WTC11 (cell line): ENCODE data around the gene RFK. TPM values are rescaled to one million over a fixed set of nuclear protein-coding genes. Genes with fewer than 3 reads are reported as not detected.

Experiments used
- EMX1 ChIP-seq: fragments of 250-450 bp; sonication (Bioruptor Pico); IDR thresholded peaks from 2 replicates; pipeline ENCODE4 v1.8.0; 2021; ENCODE audit warnings: mild to moderate bottlenecking
- ESRRA ChIP-seq: sonication (generic); formaldehyde crosslinking; IDR thresholded peaks from 2 replicates; pipeline ENCODE4 v1.8.1; 2022; ENCODE audit warnings: mild to moderate bottlenecking, missing genetic modification reagents, borderline replicate concordance
- HMGXB4 ChIP-seq: sonication (generic); formaldehyde crosslinking; IDR thresholded peaks from 2 replicates; pipeline ENCODE4 v1.8.1; 2023; ENCODE audit warnings: mild to moderate bottlenecking, moderate library complexity, missing genetic modification reagents
- MYBL2 ChIP-seq: sonication (generic); formaldehyde crosslinking; IDR thresholded peaks from 2 replicates; pipeline ENCODE4 v1.8.1; 2023; ENCODE audit warnings: mild to moderate bottlenecking, moderate library complexity, missing genetic modification reagents
- NR3C1 ChIP-seq: sonication (generic); formaldehyde crosslinking; conservative IDR thresholded peaks from 2 replicates; pipeline ENCODE4 v1.8.1; 2023; ENCODE audit warnings: low read depth, mild to moderate bottlenecking, missing genetic modification reagents
- SOX15 ChIP-seq: fragments of 250-450 bp; sonication (Bioruptor Pico); IDR thresholded peaks from 2 replicates; pipeline ENCODE4 v1.9.0; 2021; ENCODE audit warnings: mild to moderate bottlenecking
- TEAD1 ChIP-seq: sonication (generic); formaldehyde crosslinking; IDR thresholded peaks from 2 replicates; pipeline ENCODE4 v1.8.0; 2022; ENCODE audit warnings: mild to moderate bottlenecking, missing genetic modification reagents
- TP53 ChIP-seq: sonication (generic); formaldehyde crosslinking; IDR thresholded peaks from 2 replicates; pipeline ENCODE4 v1.8.1; 2023; ENCODE audit warnings: mild to moderate bottlenecking, missing genetic modification reagents
- ZNF121 ChIP-seq: sonication (generic); formaldehyde crosslinking; IDR thresholded peaks from 2 replicates; pipeline ENCODE4 v1.8.0; 2023; ENCODE audit warnings: missing genetic modification reagents
- ZNF281 ChIP-seq: sonication (generic); formaldehyde crosslinking; IDR thresholded peaks from 2 replicates; pipeline ENCODE4 v1.8.0; 2023; ENCODE audit warnings: mild to moderate bottlenecking, missing genetic modification reagents
- ZNF396 ChIP-seq: fragments of 250-450 bp; sonication (Bioruptor Pico); IDR thresholded peaks from 2 replicates; pipeline ENCODE4 v1.8.0; 2021; ENCODE audit warnings: mild to moderate bottlenecking, moderate library complexity, borderline replicate concordance
- total RNA-seq: library from RNA; stranded (reverse); gene quantifications from 3 replicates; pipeline ENCODE4 v1.2.3, GENCODE V29; 2021
- TF ChIP-seq, protein P1 (sequence below): fragments of 250-450 bp; sonication (Bioruptor Pico); IDR thresholded peaks from 2 replicates; pipeline ENCODE4 v1.9.0; 2021; ENCODE audit warnings: mild to moderate bottlenecking, borderline replicate concordance
- TF ChIP-seq, protein P2 (sequence below): sonication (generic); formaldehyde crosslinking; IDR thresholded peaks from 2 replicates; pipeline ENCODE4 v1.8.0; 2023; ENCODE audit warnings: missing genetic modification reagents, mild to moderate bottlenecking, borderline replicate concordance
- TF ChIP-seq, protein P3 (sequence below): sonication (generic); formaldehyde crosslinking; IDR thresholded peaks from 2 replicates; pipeline ENCODE4 v1.8.0; 2022; ENCODE audit warnings: mild to moderate bottlenecking, missing genetic modification reagents
- TF ChIP-seq, protein P4 (sequence below): sonication (generic); formaldehyde crosslinking; IDR thresholded peaks from 2 replicates; pipeline ENCODE4 v1.8.0; 2022; ENCODE audit warnings: mild to moderate bottlenecking, missing genetic modification reagents
- TF ChIP-seq, protein P5 (sequence below): sonication (generic); formaldehyde crosslinking; IDR thresholded peaks from 2 replicates; pipeline ENCODE4 v1.8.0; 2022; ENCODE audit warnings: missing genetic modification reagents

The RFK gene
- total RNA-seq, 1 experiment from 2014 or later = 14.9 TPM

GRCh38 chr9:76394195-76394959, at the start of gene RFK (continued):
- TF ChIP-seq, protein P1, sequence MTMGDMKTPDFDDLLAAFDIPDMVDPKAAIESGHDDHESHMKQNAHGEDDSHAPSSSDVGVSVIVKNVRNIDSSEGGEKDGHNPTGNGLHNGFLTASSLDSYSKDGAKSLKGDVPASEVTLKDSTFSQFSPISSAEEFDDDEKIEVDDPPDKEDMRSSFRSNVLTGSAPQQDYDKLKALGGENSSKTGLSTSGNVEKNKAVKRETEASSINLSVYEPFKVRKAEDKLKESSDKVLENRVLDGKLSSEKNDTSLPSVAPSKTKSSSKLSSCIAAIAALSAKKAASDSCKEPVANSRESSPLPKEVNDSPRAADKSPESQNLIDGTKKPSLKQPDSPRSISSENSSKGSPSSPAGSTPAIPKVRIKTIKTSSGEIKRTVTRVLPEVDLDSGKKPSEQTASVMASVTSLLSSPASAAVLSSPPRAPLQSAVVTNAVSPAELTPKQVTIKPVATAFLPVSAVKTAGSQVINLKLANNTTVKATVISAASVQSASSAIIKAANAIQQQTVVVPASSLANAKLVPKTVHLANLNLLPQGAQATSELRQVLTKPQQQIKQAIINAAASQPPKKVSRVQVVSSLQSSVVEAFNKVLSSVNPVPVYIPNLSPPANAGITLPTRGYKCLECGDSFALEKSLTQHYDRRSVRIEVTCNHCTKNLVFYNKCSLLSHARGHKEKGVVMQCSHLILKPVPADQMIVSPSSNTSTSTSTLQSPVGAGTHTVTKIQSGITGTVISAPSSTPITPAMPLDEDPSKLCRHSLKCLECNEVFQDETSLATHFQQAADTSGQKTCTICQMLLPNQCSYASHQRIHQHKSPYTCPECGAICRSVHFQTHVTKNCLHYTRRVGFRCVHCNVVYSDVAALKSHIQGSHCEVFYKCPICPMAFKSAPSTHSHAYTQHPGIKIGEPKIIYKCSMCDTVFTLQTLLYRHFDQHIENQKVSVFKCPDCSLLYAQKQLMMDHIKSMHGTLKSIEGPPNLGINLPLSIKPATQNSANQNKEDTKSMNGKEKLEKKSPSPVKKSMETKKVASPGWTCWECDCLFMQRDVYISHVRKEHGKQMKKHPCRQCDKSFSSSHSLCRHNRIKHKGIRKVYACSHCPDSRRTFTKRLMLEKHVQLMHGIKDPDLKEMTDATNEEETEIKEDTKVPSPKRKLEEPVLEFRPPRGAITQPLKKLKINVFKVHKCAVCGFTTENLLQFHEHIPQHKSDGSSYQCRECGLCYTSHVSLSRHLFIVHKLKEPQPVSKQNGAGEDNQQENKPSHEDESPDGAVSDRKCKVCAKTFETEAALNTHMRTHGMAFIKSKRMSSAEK = no peak
- TF ChIP-seq, protein P2, sequence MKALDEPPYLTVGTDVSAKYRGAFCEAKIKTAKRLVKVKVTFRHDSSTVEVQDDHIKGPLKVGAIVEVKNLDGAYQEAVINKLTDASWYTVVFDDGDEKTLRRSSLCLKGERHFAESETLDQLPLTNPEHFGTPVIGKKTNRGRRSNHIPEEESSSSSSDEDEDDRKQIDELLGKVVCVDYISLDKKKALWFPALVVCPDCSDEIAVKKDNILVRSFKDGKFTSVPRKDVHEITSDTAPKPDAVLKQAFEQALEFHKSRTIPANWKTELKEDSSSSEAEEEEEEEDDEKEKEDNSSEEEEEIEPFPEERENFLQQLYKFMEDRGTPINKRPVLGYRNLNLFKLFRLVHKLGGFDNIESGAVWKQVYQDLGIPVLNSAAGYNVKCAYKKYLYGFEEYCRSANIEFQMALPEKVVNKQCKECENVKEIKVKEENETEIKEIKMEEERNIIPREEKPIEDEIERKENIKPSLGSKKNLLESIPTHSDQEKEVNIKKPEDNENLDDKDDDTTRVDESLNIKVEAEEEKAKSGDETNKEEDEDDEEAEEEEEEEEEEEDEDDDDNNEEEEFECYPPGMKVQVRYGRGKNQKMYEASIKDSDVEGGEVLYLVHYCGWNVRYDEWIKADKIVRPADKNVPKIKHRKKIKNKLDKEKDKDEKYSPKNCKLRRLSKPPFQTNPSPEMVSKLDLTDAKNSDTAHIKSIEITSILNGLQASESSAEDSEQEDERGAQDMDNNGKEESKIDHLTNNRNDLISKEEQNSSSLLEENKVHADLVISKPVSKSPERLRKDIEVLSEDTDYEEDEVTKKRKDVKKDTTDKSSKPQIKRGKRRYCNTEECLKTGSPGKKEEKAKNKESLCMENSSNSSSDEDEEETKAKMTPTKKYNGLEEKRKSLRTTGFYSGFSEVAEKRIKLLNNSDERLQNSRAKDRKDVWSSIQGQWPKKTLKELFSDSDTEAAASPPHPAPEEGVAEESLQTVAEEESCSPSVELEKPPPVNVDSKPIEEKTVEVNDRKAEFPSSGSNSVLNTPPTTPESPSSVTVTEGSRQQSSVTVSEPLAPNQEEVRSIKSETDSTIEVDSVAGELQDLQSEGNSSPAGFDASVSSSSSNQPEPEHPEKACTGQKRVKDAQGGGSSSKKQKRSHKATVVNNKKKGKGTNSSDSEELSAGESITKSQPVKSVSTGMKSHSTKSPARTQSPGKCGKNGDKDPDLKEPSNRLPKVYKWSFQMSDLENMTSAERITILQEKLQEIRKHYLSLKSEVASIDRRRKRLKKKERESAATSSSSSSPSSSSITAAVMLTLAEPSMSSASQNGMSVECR = peak; percentile 92
- TF ChIP-seq TEAD1 = peak; percentile 62
- no peak for TF ChIP-seq ZNF121
- peak; percentile 68; the same call in 1 of the 2 replicates for TF ChIP-seq ESRRA (CRISPR knock-in tag)
- TF ChIP-seq, protein P3, sequence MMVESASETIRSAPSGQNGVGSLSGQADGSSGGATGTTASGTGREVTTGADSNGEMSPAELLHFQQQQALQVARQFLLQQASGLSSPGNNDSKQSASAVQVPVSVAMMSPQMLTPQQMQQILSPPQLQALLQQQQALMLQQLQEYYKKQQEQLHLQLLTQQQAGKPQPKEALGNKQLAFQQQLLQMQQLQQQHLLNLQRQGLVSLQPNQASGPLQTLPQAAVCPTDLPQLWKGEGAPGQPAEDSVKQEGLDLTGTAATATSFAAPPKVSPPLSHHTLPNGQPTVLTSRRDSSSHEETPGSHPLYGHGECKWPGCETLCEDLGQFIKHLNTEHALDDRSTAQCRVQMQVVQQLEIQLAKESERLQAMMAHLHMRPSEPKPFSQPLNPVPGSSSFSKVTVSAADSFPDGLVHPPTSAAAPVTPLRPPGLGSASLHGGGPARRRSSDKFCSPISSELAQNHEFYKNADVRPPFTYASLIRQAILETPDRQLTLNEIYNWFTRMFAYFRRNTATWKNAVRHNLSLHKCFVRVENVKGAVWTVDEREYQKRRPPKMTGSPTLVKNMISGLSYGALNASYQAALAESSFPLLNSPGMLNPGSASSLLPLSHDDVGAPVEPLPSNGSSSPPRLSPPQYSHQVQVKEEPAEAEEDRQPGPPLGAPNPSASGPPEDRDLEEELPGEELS (CRISPR knock-in tag) = 0 out of 2 replicates have a peak, but pooled peaks have one; percentile 4
- TF ChIP-seq, protein P4, sequence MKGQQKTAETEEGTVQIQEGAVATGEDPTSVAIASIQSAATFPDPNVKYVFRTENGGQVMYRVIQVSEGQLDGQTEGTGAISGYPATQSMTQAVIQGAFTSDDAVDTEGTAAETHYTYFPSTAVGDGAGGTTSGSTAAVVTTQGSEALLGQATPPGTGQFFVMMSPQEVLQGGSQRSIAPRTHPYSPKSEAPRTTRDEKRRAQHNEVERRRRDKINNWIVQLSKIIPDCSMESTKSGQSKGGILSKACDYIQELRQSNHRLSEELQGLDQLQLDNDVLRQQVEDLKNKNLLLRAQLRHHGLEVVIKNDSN (CRISPR knock-in tag) = peak; percentile 71; the same call in 1 of the 2 replicates
- peak; percentile 71 for TF ChIP-seq TP53 (CRISPR knock-in tag)
- no peak; the same call in 1 of the 2 replicates for TF ChIP-seq MYBL2 (CRISPR knock-in tag)
- no peak for TF ChIP-seq SOX15
- 0 out of 2 replicates have a peak, but pooled peaks have one; percentile 29 for TF ChIP-seq NR3C1 (CRISPR knock-in tag)
- TF ChIP-seq ZNF281 (CRISPR knock-in tag) = peak; percentile 88; the same call in 1 of the 2 replicates
- TF ChIP-seq ZNF396 (CRISPR knock-in tag) = no peak
- TF ChIP-seq EMX1 (CRISPR knock-in tag) = no peak
- TF ChIP-seq, protein P5, sequence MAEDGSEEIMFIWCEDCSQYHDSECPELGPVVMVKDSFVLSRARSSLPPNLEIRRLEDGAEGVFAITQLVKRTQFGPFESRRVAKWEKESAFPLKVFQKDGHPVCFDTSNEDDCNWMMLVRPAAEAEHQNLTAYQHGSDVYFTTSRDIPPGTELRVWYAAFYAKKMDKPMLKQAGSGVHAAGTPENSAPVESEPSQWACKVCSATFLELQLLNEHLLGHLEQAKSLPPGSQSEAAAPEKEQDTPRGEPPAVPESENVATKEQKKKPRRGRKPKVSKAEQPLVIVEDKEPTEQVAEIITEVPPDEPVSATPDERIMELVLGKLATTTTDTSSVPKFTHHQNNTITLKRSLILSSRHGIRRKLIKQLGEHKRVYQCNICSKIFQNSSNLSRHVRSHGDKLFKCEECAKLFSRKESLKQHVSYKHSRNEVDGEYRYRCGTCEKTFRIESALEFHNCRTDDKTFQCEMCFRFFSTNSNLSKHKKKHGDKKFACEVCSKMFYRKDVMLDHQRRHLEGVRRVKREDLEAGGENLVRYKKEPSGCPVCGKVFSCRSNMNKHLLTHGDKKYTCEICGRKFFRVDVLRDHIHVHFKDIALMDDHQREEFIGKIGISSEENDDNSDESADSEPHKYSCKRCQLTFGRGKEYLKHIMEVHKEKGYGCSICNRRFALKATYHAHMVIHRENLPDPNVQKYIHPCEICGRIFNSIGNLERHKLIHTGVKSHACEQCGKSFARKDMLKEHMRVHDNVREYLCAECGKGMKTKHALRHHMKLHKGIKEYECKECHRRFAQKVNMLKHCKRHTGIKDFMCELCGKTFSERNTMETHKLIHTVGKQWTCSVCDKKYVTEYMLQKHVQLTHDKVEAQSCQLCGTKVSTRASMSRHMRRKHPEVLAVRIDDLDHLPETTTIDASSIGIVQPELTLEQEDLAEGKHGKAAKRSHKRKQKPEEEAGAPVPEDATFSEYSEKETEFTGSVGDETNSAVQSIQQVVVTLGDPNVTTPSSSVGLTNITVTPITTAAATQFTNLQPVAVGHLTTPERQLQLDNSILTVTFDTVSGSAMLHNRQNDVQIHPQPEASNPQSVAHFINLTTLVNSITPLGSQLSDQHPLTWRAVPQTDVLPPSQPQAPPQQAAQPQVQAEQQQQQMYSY (CRISPR knock-in tag) = peak; percentile 22; the same call in 1 of the 2 replicates
- TF ChIP-seq HMGXB4 (CRISPR knock-in tag) = peak; percentile 99
